ENCODE results near the gene VPS37D. TPM values are rescaled to one million over a fixed set of nuclear protein-coding genes. Genes with fewer than 3 reads are reported as not detected.
"Not testable (repeated sequence)": the region's sequence is repeated elsewhere in the genome, so short reads cannot be mapped to it uniquely, and the experiment has no call there.

VPS37D gene
- total RNA-seq, 2 donors from 2014 or later, result 1.6 to 2.2 TPM

- DNase-seq (ENCODE audit: low spot score), result no peak
- H3K4me3 ChIP-seq, result no peak overlapping the region
- H3K27me3 ChIP-seq, result peaks cover 0 to 10% of the 10 kb centered on the region in 2 donors
- no peaks in the 10 kb centered on the region for H3K36me3 ChIP-seq
- no peak overlapping the region for H3K27ac ChIP-seq
- TF ChIP-seq CTCF (IDR thresholded peaks at IDR 0.05), result no peak
- no peaks in the 10 kb centered on the region for H3K9me3 ChIP-seq
- H3K4me1 ChIP-seq, result peaks cover 0 to 6% of the 10 kb centered on the region in 2 donors
Measured at GRCh38 chr7:73648593-73649332, 18.9 kb upstream of the VPS37D start.

GRCh38 chr7:73649576-73649975 is 18.1 kb upstream of the VPS37D start:
- Histone ChIP-seq H3K9me3 (no peaks in the 10 kb centered on the region), H3K36me3 (no peaks in the 10 kb centered on the region), H3K4me3 (no peak overlapping the region), H3K27me3 (peaks cover 0 to 10% of the 10 kb centered on the region in 2 donors), H3K4me1 (peaks cover 0 to 6% of the 10 kb centered on the region in 2 donors), H3K27ac (no peak overlapping the region)
- no peak for TF ChIP-seq CTCF (IDR thresholded peaks at IDR 0.05)
- DNase-seq (ENCODE audit: low spot score), result no peak

- no peak for TF ChIP-seq CTCF (IDR thresholded peaks at IDR 0.05)
- DNase-seq (ENCODE audit: low spot score), result no peak
- Histone ChIP-seq H3K27me3 (peaks cover 0 to 10% of the 10 kb centered on the region in 2 donors), H3K9me3 (no peaks in the 10 kb centered on the region), H3K4me1 (peaks cover 0 to 6% of the 10 kb centered on the region in 2 donors), H3K36me3 (no peaks in the 10 kb centered on the region), H3K4me3 (no peak overlapping the region), H3K27ac (no peak overlapping the region)
Measured at GRCh38 chr7:73650524-73650923, 17.1 kb upstream of the VPS37D start.

- H3K27me3 ChIP-seq, result no peaks in the 10 kb centered on the region
- H3K27ac ChIP-seq, result no peak overlapping the region
- no peak for DNase-seq (ENCODE audit: low spot score)
- no peaks in the 10 kb centered on the region for H3K36me3 ChIP-seq
- H3K4me3 ChIP-seq, result no peak overlapping the region
- no peaks in the 10 kb centered on the region for H3K9me3 ChIP-seq
- no peak for TF ChIP-seq CTCF (IDR thresholded peaks at IDR 0.05)
- peaks cover 0 to 6% of the 10 kb centered on the region in 2 donors for H3K4me1 ChIP-seq
Measured at GRCh38 chr7:73652541-73652949, 15.1 kb upstream of the VPS37D start.

- not testable (repeated sequence) for H3K36me3 ChIP-seq; H3K27ac ChIP-seq; H3K4me3 ChIP-seq; H3K27me3 ChIP-seq; H3K4me1 ChIP-seq; H3K9me3 ChIP-seq; DNase-seq (ENCODE audit: low spot score)
Measured at GRCh38 chr7:73655309-73655708, 12.3 kb upstream of the VPS37D start.

- DNase-seq (ENCODE audit: low spot score), result no peak
- Histone ChIP-seq H3K4me3 (no peak overlapping the region), H3K27ac (no peak overlapping the region), H3K4me1 (no peaks in the 10 kb centered on the region), H3K27me3 (no peaks in the 10 kb centered on the region), H3K9me3 (no peaks in the 10 kb centered on the region), H3K36me3 (no peaks in the 10 kb centered on the region)
- no peak for TF ChIP-seq CTCF (IDR thresholded peaks at IDR 0.05)
Measured at GRCh38 chr7:73659983-73660382, 7.6 kb upstream of the VPS37D start.

GRCh38 chr7:73660594-73660993 is 7.0 kb upstream of the VPS37D start:
- not testable (repeated sequence) for DNase-seq (ENCODE audit: low spot score); H3K27ac ChIP-seq; H3K9me3 ChIP-seq; H3K4me3 ChIP-seq; H3K4me1 ChIP-seq; H3K27me3 ChIP-seq; H3K36me3 ChIP-seq
